ENCODE results near the gene PROSER3.
A peak's percentile ranks its signal among the peaks of the same experiment; 100 is the strongest.

PROSER3 gene

DNA sequence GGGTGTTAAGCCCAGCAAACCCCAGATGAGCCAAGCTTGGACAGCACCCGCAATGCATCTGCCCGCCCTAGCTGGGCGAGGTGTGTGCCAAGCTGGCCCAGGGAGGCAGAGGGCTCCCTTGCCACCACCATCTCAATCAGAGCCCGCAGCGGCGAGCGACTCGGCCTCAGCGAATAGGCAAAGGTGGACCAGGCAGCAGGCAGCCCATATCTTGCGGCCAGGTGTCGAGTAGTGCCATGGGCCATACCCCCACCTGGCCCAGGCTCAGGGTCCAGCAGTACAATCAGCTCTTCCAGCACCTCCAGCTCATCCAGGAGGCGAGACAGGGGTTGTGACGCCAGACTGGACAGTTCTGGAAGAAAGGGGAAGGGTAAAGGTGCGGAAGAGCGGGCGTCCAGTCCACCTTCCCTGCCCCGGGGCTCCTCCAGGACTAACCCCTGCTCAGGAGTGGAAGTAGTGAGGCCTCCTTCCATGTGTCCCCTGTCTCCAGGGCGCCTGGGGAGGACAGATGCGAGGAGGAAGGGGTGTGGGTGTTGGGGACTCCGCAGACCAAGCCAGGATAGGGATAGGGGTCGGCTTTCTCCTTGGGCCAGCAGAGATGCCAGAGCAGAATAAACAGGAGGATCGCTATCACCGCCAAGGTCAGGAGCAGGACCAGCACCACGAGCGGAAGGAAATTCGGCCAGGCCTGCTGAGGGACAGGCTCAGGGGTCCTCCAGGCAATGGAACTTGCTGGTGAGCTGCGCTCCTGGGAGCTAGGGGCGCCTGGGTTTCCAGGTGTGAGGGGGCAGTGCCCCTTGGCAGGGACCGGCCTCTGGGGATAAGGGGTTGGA is 18.5 kb upstream of the PROSER3 start:
- DNase-seq = no peak

DNA sequence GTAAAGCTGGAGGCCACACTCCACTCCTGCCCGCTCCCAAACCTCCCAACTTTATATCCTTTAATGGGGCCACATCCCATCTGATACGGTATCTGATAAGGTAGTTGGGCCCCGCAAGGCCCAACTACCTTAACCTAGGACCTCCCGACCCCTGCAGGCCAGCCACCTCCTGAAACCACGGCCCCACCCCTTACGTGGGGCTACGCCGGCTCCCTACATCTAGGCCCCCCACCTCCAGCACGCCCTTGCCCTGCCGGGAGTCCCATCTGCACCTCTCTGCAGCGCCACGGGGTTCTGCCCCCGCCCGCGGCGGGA is 17.9 kb upstream of the PROSER3 start:
- DNase-seq = no peak

DNA sequence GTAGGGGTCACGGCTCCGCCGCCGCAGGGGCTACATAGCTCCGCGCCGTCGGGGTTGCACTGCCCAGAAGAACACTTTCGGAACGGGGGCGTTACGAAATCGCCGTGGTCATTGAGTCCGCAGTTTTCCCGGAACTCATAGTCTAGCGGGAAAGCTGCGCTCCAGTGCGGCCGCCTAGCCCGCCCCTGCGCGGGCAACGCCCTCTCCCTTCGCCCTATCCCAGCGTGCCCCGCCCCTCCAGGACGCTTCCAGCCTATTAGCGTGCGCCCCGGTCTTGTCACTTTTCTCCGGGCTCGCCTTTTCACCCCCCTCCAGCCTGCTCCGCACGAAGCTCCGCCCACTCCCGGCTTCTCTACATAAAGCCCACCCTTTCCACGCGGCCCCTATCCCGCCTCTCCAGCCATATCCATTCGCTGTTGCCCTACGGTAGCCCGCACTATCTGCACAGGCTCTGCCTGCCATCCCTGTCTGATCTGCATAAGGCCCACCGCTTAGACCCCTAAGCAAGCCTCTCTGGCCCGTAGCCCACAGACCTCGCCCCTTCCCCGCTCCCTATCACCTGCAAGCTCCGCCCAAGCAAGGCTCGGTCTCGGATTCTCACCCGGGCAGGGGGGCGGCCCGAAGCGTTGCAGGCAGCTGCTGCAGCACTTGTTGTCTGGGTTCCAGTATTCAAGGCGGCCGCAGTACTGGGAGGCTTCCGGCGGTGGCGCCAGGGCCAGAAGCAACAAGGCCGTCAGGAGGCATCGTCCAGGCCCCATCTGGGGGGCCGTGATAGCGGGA is 17.4 kb upstream of the PROSER3 start:
- peak; percentile 97 for DNase-seq

DNA sequence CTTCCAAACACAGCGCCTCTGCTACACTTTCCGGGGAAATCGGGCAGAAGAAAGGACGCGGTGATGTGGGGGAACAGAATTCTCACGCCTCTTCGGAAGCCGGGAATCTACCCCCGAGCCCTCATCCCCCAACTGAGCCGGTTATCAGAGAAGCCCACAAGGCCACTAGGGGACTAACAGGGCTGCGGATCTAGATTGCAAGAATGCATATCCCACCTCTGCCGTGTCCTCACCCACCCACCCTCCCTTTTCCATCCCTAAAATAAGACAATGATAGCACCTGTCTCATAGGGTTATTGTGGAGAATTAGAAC is 16.8 kb upstream of the PROSER3 start:
- DNase-seq = no peak

DNA sequence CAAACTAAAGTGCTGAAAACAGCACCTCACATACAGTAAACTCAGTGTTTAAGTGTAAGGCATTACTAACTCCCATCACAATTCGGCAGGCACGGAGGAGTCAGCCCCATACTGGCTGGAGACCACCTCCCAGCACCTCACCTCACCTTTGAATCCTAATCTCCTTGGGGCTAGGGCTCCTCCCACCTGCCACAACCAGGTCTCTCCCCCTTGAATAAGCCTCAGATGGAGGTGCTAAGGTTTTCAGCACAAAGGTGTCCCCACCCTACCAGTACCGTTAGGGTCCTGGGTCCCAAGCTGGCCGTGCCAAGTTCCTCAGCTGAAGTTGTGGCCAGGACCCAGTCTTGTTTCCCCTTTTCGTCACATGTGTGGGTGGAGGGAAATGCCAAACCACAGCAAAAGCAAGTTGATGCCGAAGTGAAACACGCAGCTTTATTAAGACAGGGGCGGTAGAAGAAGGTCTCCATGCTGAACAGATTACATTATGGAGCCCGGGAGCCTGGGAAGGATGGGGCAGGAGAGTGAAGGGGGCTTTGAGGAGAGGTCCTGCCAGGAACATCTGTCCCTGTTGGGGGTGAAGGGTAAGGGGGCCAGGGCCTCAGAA is 15.8 kb upstream of the PROSER3 start, which contains the start of gene IGFLR1:
IGFLR1 (minus strand) TSS at position 332 of the 604 bp plus-strand sequence. CDS start 1,272 bp downstream, outside the sequence.
- DNase-seq = no peak

DNA sequence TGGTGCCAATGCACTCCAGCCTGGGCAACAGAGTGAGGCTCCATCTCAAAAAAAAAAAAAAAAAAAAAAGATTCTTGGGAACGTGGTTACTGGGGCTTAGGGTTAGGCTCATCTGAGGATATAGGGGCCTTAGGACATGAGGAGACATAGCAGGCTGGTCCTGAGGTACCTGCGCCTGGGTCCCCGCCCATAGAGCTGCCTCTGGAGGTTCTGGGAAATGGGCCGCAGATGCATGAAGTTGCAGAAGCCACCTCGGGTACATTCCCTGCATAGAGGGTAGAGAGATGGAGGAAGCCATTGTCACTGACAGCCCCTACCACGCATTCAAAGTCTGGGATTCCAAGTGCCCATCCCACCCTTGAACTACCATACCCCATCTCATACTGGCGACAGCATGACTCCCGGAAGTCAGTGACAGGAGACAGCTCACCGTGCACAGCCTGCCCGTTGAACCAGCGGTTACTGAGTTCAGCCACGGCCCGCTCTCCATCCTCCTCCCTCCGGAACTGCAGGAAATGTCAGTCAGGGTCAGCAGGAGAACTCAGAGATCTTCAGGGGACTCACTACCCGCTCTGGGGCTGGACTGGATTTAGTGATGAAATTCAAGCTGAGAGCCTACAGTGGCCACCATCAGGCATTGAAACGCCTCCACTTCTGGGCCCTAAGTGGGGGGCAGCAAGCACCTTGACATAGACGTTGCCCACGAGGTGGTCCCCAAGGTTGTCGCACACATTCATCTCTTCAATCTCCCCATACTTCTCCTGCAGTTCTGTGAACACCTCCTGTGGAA is 14.1 kb upstream of the PROSER3 start:
- no peak for DNase-seq

DNA sequence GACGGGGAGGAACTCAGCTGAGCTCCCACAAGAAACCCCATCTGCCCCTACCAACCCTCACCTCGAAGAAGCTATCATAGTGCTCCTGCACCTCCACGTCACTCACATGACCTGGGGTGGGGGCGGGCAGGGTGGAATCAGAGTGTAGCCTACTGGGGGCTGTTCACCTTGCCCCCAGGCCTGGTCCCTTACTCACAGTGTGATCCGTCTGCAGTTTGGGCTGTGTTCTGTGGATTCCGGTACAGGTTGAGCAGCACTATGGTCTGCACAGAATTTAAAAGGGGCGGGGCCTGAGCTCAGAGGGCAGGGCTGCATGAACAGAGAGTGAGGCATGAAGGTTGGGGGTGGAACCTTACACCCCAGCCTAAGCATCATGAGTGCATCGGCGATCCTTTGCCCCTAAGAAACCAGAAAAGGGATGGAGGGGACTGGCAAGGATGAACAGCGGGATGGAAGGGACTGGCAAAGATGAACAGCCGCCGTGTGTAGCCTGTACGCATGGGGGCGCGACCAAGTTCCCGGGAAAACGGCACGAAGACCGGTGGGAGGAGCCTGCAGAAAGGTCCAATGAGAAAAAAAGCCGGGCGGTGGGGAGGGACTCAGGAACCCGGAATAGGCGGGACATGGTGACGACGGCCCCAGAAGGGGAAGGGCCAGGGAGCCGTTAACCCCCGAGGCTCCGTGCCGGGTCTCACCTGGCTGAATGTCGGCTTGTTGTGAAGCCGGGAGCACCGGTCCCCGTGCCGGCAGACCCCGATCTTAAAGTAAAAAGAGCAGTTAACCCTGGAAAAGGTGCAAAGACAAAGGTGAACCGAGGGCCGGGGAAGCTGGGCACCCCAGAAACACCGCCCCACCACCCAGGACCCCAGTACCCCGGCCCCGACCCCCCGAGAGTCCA is 13.3 kb upstream of the PROSER3 start:
- DNase-seq = peak; percentile 95

DNA sequence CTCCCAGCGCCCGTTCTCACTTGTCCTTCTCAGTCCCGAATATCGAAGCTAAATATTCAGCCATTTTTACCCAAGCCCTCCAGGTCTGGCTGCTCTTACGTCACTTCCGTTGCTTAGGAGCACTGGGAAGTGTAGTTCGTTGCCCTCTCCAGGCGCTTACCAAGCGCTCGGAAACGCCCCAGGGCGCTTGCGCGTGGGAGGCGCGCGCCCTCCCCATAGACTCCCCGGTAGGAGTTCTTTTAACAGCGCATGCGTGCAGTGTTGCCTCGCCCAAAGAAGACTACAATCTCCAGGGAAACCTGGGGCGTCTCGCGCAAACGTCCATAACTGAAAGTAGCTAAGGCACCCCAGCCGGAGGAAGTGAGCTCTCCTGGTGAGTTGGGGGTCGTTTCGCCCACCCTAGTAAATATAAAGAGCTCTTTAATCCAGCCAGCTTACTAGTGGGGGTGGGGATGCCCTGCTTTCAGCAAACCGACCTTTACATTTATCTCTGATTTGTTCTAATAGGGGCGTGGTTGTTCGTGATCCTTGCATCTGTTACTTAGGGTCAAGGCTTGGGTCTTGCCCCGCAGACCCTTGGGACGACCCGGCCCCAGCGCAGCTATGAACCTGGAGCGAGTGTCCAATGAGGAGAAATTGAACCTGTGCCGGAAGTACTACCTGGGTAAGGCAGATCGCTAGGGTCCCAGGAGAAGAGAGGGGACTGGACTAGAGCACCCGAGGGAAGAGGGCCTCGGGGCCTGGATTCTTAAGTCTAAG is 12.5 kb upstream of the PROSER3 start, which contains the start of the genes PSENEN and U2AF1L4:
PSENEN (plus strand) TSS at position 324 of the 759 bp plus-strand sequence; CDS start at position 604, 280 bp downstream.
U2AF1L4 (minus strand) TSS at position 91 of the 759 bp plus-strand sequence; CDS start at position 64, 27 bp downstream.
- peak; percentile 99 for DNase-seq

DNA sequence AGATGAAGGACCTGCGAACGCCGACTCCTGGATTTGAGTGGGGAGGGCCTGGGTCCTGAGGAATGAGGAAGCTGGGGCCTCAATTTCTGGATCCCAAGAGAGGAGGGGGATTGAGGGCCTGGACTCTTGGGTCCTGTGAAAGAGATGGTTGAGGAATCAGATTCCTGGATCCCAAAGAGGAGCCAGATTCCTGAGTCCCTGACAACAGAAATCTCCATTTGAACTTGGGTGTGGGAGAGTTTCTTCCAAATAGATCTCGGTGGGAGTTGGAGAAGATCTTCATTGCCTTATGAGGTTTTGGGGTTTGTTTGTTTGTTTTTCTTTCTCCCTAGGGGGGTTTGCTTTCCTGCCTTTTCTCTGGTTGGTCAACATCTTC is 11.9 kb upstream of the PROSER3 start:
- DNase-seq = no peak

DNA sequence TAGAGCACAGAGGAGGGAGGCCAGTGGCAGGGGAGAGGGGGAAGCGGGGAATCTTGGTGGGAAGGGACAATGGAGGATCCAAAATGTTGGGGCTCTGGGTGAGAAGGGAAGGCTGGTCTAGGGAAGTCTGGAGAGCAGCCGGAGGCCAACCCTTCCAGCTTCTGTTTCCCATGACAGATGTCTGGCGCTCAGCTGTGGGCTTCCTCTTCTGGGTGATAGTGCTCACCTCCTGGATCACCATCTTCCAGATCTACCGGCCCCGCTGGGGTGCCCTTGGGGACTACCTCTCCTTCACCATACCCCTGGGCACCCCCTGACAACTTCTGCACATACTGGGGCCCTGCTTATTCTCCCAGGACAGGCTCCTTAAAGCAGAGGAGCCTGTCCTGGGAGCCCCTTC is 11.4 kb upstream of the PROSER3 start:
- DNase-seq = no peak

DNA sequence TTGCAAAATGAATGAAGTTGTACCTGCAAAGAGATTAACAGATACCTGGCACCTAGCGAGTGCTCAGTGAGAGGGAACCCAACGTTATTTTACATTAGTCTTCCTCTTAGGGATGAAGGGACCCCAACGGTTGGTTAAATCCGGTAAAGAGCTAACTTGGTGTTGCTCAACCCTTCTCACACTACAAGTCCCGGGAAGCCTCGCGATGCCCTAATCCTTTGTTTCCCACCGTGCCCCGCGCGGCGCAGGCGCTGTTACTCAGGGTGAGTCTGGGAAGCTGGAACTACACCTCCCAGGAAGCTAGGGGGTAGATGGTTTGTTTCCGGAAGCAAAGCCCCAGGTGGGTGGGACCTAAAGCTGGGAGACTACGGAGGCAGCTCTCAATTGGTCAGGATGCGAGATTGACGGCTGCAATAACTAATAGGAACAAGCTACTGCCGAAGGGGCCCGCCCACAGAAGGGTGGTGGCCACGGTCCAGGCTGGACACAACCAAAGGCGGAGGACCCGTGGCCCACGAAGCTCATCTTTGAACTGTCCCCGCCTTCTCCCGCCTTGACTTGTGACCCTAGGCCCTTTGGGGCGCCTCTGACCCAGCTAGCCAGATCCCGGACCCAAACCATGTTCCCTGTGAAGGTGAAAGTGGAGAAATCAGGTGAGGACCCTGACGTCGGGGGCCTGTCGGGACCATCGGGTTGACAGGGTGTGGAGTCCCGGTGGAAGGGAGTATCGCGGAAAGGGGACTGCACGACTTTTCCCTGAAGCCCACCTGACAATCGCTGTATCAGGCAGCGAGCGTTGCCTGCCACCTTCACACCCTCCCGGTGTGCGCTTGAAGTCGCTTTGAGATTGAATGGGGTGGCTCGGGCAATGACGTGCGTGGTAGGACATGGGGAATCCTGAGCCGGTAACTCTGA is 9.6 kb upstream of the PROSER3 start, which contains the start of gene LIN37:
LIN37 (plus strand) TSS at position 471 of the 915 bp plus-strand sequence; CDS start at position 620, 149 bp downstream.
- DNase-seq = peak; percentile 99

DNA sequence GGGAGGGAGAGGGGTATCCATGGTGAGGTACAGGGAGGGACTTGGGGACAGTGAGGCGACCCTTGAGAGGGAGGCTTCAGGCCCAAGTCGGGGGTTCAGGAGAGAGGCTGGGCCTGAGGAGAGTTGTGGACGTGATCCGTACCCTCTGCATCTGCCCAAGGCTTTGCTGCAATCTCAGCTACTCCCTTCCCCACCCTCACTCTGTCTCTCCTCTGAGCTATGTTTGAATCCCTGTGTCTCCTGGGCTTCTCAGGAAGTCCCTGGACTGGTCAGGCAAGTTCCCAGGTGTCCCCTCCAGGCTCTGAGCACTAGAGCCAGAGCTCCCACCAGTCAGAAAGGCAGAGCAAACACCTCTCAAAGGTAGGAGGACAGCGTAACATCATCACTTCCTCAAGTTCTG is 7.8 kb upstream of the PROSER3 start:
- no peak for DNase-seq

DNA sequence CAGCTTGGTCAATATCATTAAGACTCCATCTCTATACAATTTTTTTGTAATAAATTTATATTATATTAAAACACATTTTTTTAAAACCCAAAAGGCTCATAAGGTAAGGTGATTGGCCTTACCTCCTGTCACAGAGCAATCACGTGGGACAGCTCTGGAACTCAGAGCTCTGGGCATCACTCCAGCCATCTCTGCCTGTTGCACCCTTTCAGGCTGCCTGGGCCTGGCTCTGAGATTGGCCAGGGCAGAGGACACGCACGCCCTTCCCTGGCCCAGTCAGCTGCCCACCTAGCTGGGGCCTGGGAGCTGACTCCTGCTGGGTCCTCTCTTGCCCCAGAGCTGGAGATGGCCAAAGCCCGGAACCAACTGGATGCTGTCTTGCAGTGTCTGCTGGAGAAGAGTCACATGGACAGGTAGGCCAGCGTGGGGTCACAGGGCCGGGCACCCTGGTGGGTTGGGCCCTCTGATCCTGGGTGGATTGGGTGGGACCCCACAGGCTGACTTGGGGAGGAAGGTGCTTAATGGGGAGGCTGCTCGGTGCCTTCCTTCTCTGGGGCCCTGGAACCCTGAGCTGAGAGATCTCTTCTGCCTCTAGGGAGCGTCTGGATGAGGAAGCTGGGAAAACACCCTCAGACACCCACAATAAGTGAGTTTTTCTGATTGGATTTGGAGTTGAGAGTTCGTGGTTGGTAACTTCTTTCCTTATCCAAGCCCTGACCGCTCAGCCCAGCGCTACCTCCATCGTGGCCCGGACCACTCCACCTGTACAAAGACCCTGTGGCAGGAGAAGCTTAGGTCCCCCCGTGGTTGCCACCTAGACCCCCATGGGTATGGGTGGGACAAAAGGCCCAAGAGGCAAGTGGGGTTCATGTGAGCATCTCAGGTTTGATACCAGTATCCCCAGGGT is 5.9 kb upstream of the PROSER3 start:
- no peak for DNase-seq

DNA sequence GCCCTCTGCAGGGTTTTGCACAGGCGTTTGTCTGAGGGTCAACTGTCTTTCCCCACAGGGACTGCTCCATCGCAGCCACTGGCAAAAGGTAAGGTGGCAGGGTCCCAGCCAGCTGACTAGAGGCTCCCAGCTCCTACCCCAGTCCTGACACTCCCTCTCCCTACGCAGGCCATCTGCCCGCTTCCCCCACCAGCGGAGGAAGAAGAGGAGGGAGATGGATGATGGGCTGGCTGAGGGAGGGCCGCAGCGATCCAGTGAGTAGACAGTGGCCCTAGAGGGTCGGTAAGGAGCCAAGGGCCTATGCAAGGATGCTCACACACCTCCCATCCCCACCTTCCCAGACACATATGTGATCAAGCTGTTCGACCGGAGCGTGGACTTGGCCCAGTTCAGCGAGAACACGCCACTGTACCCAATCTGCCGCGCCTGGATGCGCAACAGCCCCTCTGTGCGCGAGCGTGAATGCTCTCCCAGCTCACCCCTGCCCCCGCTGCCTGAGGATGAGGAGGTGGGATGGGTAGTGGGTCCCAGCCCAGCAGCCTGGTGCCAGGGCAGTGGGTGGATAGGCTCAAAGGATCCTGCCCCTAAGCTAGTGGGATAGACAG is 5.1 kb upstream of the PROSER3 start:
- no peak for DNase-seq

DNA sequence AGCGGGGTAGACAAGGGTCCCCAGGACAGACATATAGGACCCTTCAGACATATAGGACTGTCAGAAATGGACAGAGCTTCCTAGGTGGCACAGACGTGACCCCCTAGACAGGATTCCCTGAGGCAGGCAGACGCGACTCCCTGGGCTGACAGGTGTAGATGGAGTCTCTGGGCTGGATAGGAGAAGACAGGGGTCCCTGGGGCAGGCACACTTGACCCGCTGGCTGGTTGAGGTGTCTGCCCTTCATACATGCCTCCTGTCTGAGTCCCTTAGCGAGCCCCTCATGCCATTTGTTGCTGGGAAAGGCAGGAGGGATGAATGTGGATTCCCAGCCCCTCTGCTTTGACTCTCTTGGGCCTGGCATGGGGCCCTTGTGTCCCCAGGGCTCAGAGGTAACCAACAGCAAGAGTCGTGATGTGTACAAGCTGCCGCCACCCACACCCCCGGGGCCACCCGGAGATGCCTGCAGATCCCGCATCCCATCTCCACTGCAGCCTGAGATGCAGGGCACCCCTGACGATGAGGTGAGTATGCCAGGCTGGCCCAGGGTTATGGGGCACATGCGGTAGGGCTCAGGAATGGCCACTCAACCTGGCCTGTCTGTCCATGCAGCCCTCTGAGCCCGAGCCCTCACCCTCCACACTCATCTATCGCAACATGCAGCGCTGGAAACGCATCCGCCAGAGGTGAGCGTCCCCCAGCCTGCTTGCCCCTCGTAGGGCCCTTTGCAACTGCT is 4.2 kb upstream of the PROSER3 start:
- no peak for DNase-seq

DNA sequence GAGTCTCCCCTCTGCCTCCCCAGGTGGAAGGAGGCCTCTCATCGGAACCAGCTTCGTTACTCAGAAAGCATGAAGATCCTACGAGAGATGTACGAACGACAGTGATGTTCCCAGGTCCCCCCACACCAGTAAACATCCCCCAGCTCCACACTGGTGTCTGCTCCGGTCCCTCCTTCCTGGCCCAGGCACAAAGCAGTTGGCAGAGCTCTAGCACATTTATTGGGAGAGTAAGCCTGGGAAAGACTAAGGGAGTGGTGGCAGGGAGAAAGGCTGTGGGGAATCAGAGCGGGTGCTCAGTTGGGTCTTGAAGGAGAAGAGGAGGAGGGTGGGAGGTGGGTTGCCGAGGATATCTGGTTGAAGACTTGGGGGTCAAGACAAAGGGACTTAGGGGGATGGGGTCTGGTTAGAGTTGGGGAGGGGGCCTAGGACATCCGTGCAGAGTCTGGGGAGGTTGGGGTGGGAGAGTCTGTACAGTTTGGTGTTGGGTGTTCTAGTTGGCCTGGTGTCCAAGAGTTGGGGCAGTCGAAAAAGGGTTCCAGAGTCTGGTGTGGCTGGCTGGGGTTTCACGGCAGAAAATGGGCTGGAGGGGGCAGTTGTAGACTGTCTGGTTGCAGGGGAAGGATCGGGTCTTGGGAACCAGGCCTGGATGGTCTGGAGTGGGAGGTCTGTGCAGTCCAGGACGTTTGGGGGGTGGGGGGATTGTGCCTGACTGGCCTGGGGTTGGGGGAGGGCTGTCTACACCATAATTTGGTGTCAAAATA is 3.4 kb upstream of the PROSER3 start:
- DNase-seq = no peak

DNA sequence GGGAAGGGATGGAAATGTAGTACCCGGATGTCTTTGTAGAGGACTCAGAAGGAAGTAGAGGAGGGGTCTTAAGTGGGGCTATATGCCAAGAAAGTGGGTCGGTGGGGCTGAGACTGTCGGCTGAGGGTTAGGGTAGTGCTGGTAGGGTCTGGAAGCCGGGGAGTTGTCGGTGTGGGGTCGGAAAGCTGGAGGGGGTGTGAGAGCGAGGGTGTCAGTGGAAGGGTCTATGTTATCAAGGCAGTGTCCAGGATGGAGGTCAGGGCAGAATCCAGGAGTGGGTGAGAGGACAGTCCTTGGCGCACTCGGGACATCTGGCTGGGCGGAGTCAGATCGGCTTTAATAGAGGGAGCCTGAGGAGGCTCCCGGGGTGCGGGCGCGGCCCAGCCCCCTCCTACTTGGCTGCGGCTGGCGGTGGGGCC is 2.8 kb upstream of the PROSER3 start:
- no peak for DNase-seq
